Ovary (tissue), 3 donors: ENCODE results near the gene ZBTB47.

ENCODE experiments used
- CTCF ChIP-seq, 3 donors: fragments of 450-650 bp in 2 of 3; fragments of 200-600 bp in 1 of 3; IDR thresholded peaks; one replicate each; pipeline versions ENCODE4 v1.5.1 to v1.8.0; 2016 to 2022; ENCODE audit warnings: antibody characterized with exemption in 3 of 3, mild to moderate bottlenecking in 1 of 3
- POLR2A ChIP-seq: fragments of 450-650 bp; IDR thresholded peaks from one replicate; pipeline ENCODE4 v1.6.1; 2017; ENCODE audit warnings: antibody characterized with exemption, mild to moderate bottlenecking, moderate library complexity
- donor health status: DM: no; HTN: no; CAD: no.

DNA sequence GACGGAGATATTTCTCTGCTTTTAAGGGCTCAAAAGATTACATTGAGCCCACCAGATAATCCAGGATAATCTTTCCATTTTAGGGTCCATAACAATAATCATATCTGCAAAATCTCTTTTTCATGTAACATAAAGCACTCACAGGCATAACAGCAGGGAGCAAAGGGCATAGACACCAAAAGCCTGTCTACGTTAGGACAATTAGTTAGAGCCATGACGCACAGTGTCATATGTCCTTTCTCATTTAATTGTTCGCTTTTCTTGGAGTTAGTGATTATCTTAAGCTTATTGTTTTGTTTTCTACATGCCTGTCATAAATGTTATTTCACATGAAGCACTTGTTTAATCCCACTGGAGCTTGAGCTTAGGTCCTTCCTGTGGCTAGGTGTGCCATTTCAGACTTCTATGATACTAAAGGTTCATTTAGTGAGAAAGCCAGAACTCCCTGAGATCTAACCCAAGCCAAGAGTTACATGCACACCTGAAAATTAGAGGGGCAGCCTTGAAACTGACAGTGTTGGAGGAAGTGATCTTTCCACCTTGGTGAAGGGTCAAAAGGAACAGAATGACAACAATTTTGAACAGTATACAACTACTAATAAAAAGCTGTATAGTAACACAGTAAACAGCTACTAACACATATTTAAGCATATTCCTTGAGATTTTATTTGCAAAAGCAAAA, 60.8 kb downstream of the ZBTB47 start:
- TF ChIP-seq CTCF (IDR thresholded peaks at IDR 0.05): no peak
- TF ChIP-seq POLR2A: no peak
